Myocyte (in vitro differentiated cells): ENCODE measurements around the gene CCDC33. TPM values are rescaled to one million over a fixed set of nuclear protein-coding genes. Genes with fewer than 3 reads are reported as not detected.
A peak's percentile ranks its signal among the peaks of the same experiment; 100 is the strongest.

Experiments
- DNase-seq: peaks from one replicate; pipeline ENCODE4 v3.0.0-alpha.2; 2012; ENCODE audit warnings: low read depth
- total RNA-seq: library from RNA; depleted of rRNA; stranded (reverse); fragments of >200 nt; gene quantifications from 2 replicates; pipeline ENCODE4 v1.2.3, GENCODE V29; 2014

CCDC33 gene
- total RNA-seq, 1 donor from 2014 or later = not detected

DNA sequence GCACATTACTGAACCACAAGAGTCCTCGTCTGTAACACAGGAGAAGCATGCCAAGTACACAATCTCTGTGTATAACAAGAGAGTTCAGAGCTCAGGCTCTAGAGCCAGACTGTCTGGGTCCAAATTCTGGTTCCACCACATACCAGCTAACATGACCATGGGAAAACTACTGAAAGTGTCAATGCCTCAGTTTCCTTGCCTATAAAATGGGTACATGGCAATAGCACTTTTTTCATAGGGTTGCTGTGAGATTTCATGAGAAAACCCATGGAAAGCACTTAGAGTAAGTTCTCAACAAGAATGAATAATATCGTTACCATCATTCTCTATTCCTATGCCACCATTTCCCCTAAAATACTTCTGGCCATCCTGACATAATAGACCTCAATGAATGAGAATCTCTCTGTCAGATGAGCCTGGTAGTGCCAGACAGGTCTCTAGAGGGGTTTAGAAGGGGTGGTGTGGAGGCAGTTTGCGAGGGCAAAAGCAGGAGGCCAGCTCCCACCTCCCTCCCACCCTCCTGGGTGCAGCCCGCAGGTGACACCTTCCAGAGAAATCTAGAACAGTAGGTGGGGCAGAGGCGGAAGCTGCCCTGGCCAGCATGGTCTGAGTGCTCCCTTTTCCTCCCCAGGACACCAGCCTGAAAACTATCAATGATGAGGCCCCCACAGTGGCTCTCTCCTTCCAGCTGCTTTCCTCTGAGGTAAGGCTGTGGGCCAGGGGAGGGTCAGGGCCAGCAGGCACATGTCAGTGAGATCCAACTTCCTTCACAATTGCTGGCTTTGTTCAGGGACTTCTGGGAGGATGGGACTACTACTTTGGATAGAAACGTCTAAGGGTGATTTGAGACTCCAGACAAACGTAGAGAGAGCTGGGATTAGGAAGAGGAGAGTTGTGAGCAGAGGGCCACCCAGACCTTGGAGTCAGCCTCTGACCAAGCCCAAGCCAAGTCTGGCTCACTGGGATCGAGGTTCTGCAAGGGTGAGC is 45.3 kb downstream of the CCDC33 start:
- no peak for DNase-seq

DNA sequence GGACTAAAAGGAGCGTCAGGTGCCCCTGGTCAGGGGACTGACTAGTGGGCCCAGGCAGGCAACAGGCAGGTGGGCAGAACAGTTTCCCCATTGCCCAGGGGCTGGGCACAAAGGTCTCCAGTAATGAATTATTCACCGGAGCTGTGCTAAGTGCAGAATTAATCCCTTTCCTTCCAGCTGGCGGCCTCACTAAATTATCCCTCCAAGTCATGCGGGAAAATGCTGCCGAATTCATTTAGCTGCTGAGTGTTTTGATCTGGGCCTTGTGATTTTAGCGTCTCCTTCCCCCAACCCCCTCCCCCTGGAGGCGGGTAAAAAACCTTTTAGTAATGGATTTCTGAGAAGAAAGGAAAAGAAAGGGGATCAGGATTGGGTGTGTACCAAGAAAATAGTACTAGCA is 47.2 kb downstream of the CCDC33 start:
- no peak for DNase-seq

DNA sequence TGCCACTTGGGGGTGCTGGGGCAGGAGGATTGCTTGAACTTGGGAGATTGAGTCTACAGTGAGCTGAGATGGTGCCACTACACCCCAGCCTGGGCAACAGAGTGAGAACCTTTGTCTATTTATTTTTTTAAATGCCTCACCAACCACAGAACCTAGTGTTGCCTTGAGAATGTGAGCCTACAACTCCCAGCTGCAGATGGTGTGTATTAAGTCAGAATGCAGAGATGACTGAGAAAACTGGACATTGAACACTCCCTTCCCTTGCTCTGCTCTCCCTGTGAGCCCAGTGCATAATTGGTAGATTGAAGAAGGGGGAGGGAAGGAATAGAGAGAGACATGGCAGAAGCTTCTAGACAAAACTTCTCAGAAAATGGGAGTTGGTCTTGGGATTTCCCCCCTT is 53.5 kb downstream of the CCDC33 start:
- DNase-seq = no peak

- DNase-seq = no peak
These were observed 54.5 kb downstream of the CCDC33 start for GRCh38 chr15:74290645-74291044.

GRCh38 chr15:74291101-74292071 is 55.3 kb downstream of the CCDC33 start:
- peak; percentile 80 for DNase-seq

DNA sequence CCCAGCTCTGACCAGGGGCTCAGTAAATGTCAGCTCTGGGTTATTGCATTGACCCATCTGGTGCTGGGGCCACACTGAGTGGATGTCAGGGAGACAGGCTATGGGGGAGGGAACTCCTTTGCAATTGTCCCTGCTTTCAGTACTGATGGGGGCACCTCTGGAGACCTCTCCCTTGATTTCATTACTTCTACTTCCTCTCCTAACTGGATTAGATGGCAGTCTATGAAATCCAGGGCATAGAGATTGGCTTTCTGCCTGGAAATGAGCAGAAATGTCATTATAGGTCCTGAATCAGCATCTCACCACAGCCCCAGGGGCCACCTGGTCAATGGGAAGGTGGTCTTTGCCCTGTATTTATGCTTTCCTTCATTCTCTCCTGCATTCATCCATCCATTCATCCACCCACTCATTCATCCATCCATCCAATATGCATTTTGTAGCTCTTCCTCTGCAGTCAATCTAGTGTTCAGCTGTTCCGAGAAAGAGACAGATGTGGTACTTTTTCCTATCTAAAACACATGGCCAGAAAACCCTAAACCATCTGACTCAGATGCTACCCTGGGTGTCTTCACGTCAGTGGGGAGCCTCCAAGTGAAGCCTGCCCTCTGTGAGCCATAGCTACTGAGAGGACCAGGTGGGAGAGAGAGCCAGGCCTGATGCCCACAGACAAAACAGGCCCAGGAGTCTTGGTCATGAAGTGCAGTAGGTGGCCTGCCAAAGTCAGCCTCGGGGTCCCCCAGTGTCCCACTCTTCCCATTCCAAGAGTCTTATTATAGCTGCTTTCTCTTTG is 57.1 kb downstream of the CCDC33 start:
- DNase-seq = no peak

DNA sequence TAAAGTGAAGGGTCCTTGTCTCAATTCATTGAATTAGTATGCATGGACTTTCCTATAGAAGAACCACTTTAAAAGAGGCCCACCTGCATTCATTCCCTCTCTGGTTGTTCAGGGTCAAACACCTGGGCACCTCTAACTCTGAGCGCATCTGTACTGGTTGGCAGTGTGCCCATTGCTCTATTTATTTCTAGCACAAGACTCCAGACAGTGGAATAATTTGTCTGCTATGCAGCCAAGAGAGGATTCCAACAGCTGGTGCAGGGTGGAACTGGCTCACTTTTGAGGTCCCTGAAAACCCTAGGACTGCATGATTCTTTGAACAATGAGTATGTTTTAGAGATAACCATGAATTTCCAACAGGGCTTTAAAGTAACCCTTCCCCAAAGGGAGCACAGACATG is 57.9 kb downstream of the CCDC33 start:
- DNase-seq = no peak

GRCh38 chr15:74295800-74296199 is 59.7 kb downstream of the CCDC33 start:
- no peak for DNase-seq

GRCh38 chr15:74297887-74298286 is 61.8 kb downstream of the CCDC33 start:
- DNase-seq = no peak

GRCh38 chr15:74300057-74300795 is 64.1 kb downstream of the CCDC33 start:
- DNase-seq = no peak

DNA sequence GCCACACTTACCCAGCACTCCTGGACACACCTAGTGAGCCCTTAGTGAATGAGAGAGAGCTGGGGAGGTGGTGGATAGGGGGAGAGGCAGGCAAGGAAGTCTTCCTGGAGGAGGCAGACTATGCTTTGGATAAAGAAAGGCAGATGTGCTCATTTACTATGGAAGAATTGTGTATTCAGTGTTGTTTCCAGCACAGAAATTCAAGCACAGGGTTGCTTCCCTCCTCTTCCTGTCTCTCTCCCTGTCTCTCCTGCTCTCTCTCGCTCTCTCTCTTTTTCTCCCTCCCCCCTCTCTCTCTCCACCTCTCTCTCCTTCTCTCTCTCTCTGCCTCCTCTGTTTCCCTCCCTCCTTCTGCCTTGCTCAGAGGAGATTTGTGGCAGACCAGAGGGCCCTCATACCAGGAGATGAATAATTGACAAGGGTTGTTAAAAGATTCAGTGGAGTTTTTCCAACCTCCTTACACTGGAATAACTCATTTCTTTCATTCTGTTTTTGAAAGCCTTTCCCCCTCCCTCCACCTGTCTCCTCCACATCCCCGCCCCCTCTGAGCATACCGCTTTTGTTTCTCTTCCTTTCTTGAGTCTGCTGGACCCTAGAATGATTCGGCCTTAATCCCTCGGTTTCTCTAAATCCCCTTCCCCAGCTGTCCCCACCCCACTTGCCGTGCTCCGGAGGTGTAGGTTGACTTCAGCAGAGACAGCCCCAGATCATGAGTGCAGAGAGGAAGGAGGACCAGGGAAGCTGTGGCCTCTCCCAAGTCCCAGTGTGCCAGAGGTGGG is 65.6 kb downstream of the CCDC33 start:
- DNase-seq = no peak

GRCh38 chr15:74302821-74303359 is 66.8 kb downstream of the CCDC33 start:
- peak; percentile 27 for DNase-seq

GRCh38 chr15:74303741-74304309 is 67.7 kb downstream of the CCDC33 start:
- no peak for DNase-seq

DNA sequence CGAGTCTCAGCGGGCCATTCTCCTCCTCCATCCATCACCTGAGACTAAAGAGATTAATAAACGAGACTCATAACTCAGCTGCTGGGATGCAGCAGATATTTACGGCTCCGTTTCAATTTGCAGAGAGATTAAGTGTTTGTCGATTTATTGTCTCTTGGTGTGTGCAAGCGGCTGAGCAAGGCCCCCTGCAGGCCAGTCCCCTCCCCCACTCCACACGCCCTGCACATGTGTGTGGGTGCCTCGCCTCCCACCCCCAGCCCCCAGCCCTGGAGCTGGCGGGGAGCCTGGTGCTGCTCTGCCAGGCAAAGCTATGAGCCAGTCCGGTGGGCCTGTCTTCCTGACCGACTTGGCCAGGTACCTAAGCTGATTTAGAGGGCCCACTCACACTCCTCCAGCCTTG is 68.3 kb downstream of the CCDC33 start:
- no peak for DNase-seq

- DNase-seq = no peak
These were observed 69.6 kb downstream of the CCDC33 start for GRCh38 chr15:74305687-74306086.

- DNase-seq = no peak
These were observed 70.7 kb downstream of the CCDC33 start for GRCh38 chr15:74306781-74307217.

GRCh38 chr15:74307827-74308811 is 72.0 kb downstream of the CCDC33 start:
- DNase-seq = peak; percentile 72
